DMS53 treated with DMSO at 0.1 percent for 48 hours (cell line): ENCODE measurements around the gene RASSF10.

Source experiments
- DNase-seq: peaks from one replicate; lab custom pipeline; 2025; ENCODE audit not compliant: unreplicated experiment; lab: John Stamatoyannopoulos, UW

The RASSF10 gene

GRCh38 chr11:13008625-13009475 is at the start of gene RASSF10:
Gene RASSF10, plus strand, starts transcription at chr11:13009316. Its CDS starts 261 bp downstream, at chr11:13009577.
- DNase-seq: peak; percentile 86

GRCh38 chr11:12961615-12962014 is 47.5 kb upstream of the RASSF10 start:
- no peak for DNase-seq

- no peak for DNase-seq
Observed at GRCh38 chr11:12962306-12962705, 46.8 kb upstream of the RASSF10 start.

GRCh38 chr11:12963051-12963450 is 46.1 kb upstream of the RASSF10 start:
- DNase-seq: no peak

GRCh38 chr11:12963792-12964536 is 45.2 kb upstream of the RASSF10 start:
- DNase-seq: peak; percentile 56

GRCh38 chr11:12964650-12965049 is 44.5 kb upstream of the RASSF10 start:
- no peak for DNase-seq

- DNase-seq: no peak
Observed at GRCh38 chr11:12966002-12966401, 43.1 kb upstream of the RASSF10 start.

- no peak for DNase-seq
Observed at GRCh38 chr11:12968101-12968500, 41.0 kb upstream of the RASSF10 start.

- no peak for DNase-seq
Observed at GRCh38 chr11:12968826-12969225, 40.3 kb upstream of the RASSF10 start.

GRCh38 chr11:12971955-12972354 is 37.2 kb upstream of the RASSF10 start:
- no peak for DNase-seq

- DNase-seq: no peak
Observed at GRCh38 chr11:12973528-12974181, 35.5 kb upstream of the RASSF10 start.

GRCh38 chr11:12975195-12975594 is 33.9 kb upstream of the RASSF10 start:
- DNase-seq: no peak

- DNase-seq: peak; percentile 97
Observed at GRCh38 chr11:12979928-12980689, 29.0 kb upstream of the RASSF10 start.

GRCh38 chr11:12981676-12982522 is 27.2 kb upstream of the RASSF10 start:
- DNase-seq: no peak

- DNase-seq: no peak
Observed at GRCh38 chr11:12983336-12983735, 25.8 kb upstream of the RASSF10 start.

GRCh38 chr11:12986194-12986898 is 22.8 kb upstream of the RASSF10 start:
- no peak for DNase-seq

GRCh38 chr11:12989428-12990161 is 19.5 kb upstream of the RASSF10 start:
- no peak for DNase-seq

- DNase-seq: no peak
Observed at GRCh38 chr11:12990162-12990480, 19.0 kb upstream of the RASSF10 start.

GRCh38 chr11:12991426-12991825 is 17.7 kb upstream of the RASSF10 start:
- DNase-seq: no peak
